ENCODE measurements around the gene KDM1B. TPM values are rescaled to one million over a fixed set of nuclear protein-coding genes. Genes with fewer than 3 reads are reported as not detected.

The KDM1B gene
- total RNA-seq, 1 experiment from 2014 or later = 21.2 TPM

GRCh38 chr6:18151801-18152200, 3.4 kb upstream of the KDM1B start:
- H3K4me1 Mint-ChIP-seq (ENCODE audit: insufficient read depth, unreplicated experiment) = peaks cover 26% of the 10 kb centered on the region
- intact Hi-C loops (cut with micrococcal nuclease) = loop anchor here (10.0 kb wide), 1 partner anchor 317 kb away; no protein-coding TSS in a partner anchor
- H3K4me3 Mint-ChIP-seq (ENCODE audit: unreplicated experiment) = no peak overlapping the region
- H3K9me3 Mint-ChIP-seq (ENCODE audit: unreplicated experiment) = no peaks in the 10 kb centered on the region
- no peak overlapping the region for H3K27ac Mint-ChIP-seq (ENCODE audit: low read depth, unreplicated experiment)
- no peak for TF ChIP-seq CTCF (IDR thresholded peaks at IDR 0.05; ENCODE audit: unreplicated experiment)
- no peaks in the 10 kb centered on the region for H3K27me3 Mint-ChIP-seq (ENCODE audit: insufficient read depth, unreplicated experiment)
- no TSS peak for BruUV-seq (replicated peaks)
- DNase-seq (ENCODE audit: unreplicated experiment) = no peak
- CTCF ChIA-PET = interaction anchor here (0.7 kb wide), 1 partner anchor 352 kb away, joined by 3 read pairs; no protein-coding TSS in a partner anchor
- peaks cover 26% of the 10 kb centered on the region for H3K36me3 Mint-ChIP-seq (ENCODE audit: insufficient read depth, unreplicated experiment)
- POLR2A ChIA-PET = no interaction called here

GRCh38 chr6:18153311-18153703, 1.9 kb upstream of the KDM1B start:
- peak overlapping the region; percentile 94 for H3K4me3 Mint-ChIP-seq (ENCODE audit: unreplicated experiment)
- H3K27me3 Mint-ChIP-seq (ENCODE audit: insufficient read depth, unreplicated experiment) = no peaks in the 10 kb centered on the region
- no peak for TF ChIP-seq CTCF (IDR thresholded peaks at IDR 0.05; ENCODE audit: unreplicated experiment)
- H3K4me1 Mint-ChIP-seq (ENCODE audit: insufficient read depth, unreplicated experiment) = peaks cover 23% of the 10 kb centered on the region
- no peak for DNase-seq (ENCODE audit: unreplicated experiment)
- intact Hi-C loops (cut with micrococcal nuclease) = loop anchor here (10.0 kb wide), 1 partner anchor 319 kb away; no protein-coding TSS in a partner anchor
- ChIA-PET CTCF (no interaction called here), POLR2A (interaction anchor here (0.7 to 4.8 kb wide), 9 partner anchors 15 to 291 kb away, joined by 3 to 73 read pairs (median 4); partner anchors contain the start of gene KIF13A)
- peaks cover 30% of the 10 kb centered on the region for H3K36me3 Mint-ChIP-seq (ENCODE audit: insufficient read depth, unreplicated experiment)
- no peaks in the 10 kb centered on the region for H3K9me3 Mint-ChIP-seq (ENCODE audit: unreplicated experiment)
- no TSS peak for BruUV-seq (replicated peaks)
- no peak overlapping the region for H3K27ac Mint-ChIP-seq (ENCODE audit: low read depth, unreplicated experiment)

DNA sequence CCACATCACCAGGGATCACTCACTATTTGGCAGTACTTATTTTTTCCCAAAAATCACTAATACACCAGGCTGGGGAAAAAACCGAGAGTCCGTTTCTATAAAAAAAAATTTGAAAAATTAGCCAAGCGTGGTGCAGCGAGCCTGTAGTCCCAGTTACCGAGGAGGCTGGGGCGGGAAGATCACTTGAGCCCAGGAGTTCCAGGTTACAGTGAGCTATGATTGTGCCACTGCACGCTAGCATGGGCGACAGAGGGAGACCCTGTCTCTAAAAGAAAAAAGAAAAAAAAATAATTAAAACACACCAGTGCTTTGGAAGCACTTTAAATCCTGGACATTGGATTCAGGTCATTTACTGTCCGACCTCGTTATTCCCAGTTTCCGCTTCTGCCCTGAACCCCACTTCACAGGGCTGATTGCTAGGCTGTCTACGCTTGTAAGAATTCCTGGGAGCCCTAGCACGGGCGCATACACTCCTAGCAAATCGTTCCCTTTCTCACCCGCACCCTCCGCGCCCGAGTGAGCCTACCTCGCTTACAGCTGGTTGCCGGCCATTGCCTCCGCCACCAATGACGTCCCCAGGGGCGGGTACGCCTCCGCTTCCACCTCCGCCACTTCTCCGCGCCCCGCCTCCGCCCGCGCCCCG, 594 bp upstream of the KDM1B start, which contains the start of gene TPMT:
TPMT (minus strand) TSS at position 571 of the 643 bp plus-strand sequence. CDS start 5,950 bp downstream, outside the sequence.
- intact Hi-C loops (cut with micrococcal nuclease) = loop anchor here (1.0 to 10.0 kb wide), 5 partner anchors 110 to 320 kb away; partner anchors contain the start of genes DEK and KIF13A
- TF ChIP-seq CTCF (IDR thresholded peaks at IDR 0.05; ENCODE audit: unreplicated experiment) = no peak
- H3K4me1 Mint-ChIP-seq (ENCODE audit: insufficient read depth, unreplicated experiment) = peaks cover 15% of the 10 kb centered on the region
- H3K4me3 Mint-ChIP-seq (ENCODE audit: unreplicated experiment) = peak within 1 kb of the TSS; percentile 94
- BruUV-seq (replicated peaks) = TSS peak; percentile 75
- ChIA-PET CTCF (interaction anchor here (0.6 kb wide), 1 partner anchor 170 kb away, joined by 3 read pairs; no protein-coding TSS in a partner anchor), POLR2A (interaction anchor here (0.5 to 4.8 kb wide), 27 partner anchors 9 to 555 kb away, joined by 3 to 73 read pairs (median 5); partner anchors contain the start of genes DEK, FAM8A1, KIF13A and NUP153)
- peaks cover 24% of the 10 kb centered on the region for H3K36me3 Mint-ChIP-seq (ENCODE audit: insufficient read depth, unreplicated experiment)
- no peaks in the 10 kb centered on the region for H3K9me3 Mint-ChIP-seq (ENCODE audit: unreplicated experiment)
- no peak for DNase-seq (ENCODE audit: unreplicated experiment)
- peak within 1 kb of the TSS; percentile 97 for H3K27ac Mint-ChIP-seq (ENCODE audit: low read depth, unreplicated experiment)
- no peaks in the 10 kb centered on the region for H3K27me3 Mint-ChIP-seq (ENCODE audit: insufficient read depth, unreplicated experiment)

GRCh38 chr6:18155864-18156421, 721 bp downstream of the KDM1B start:
- Mint-ChIP-seq H3K4me3 (ENCODE audit: unreplicated experiment) (peak overlapping the region; percentile 94), H3K36me3 (ENCODE audit: insufficient read depth, unreplicated experiment) (peaks cover 20% of the 10 kb centered on the region), H3K27ac (ENCODE audit: low read depth, unreplicated experiment) (peak overlapping the region; percentile 97), H3K4me1 (ENCODE audit: insufficient read depth, unreplicated experiment) (peaks cover 16% of the 10 kb centered on the region), H3K9me3 (ENCODE audit: unreplicated experiment) (no peaks in the 10 kb centered on the region), H3K27me3 (ENCODE audit: insufficient read depth, unreplicated experiment) (no peaks in the 10 kb centered on the region)
- BruUV-seq (replicated peaks) = no TSS peak
- ChIA-PET POLR2A (interaction anchor here (0.6 to 4.8 kb wide), 25 partner anchors 11 to 556 kb away, joined by 3 to 73 read pairs (median 5); partner anchors contain the start of genes FAM8A1, KIF13A and NUP153), CTCF (no interaction called here)
- TF ChIP-seq CTCF (IDR thresholded peaks at IDR 0.05; ENCODE audit: unreplicated experiment) = peak; percentile 24
- DNase-seq (ENCODE audit: unreplicated experiment) = peak; percentile 90
- intact Hi-C loops (cut with micrococcal nuclease) = loop anchor here (2.0 to 10.0 kb wide), 4 partner anchors 109 to 321 kb away; partner anchors contain the start of genes DEK and KIF13A

Data from MCF 10A (cell line).